GM18907 (cell line): ENCODE data around the gene CHURC1.

Experiments
- ATAC-seq: cut with Tn5 transposase; IDR thresholded peaks from one replicate; pipeline ENCODE4 v1.9.1; 2021; ENCODE audit warnings: mild to moderate bottlenecking, moderate library complexity; ENCODE audit not compliant: unreplicated experiment

The CHURC1 gene

GRCh38 chr14:64914237-64915028 is at the start of gene CHURC1:
CHURC1 (plus strand) TSS chr14:64914455; CDS start chr14:64914496, 41 bp downstream.
- peak; percentile 98 for ATAC-seq

GRCh38 chr14:64865109-64865508 is 49.1 kb upstream of the CHURC1 start:
- no peak for ATAC-seq

GRCh38 chr14:64865992-64866391 is 48.3 kb upstream of the CHURC1 start:
- no peak for ATAC-seq

- no peak for ATAC-seq
Measured at GRCh38 chr14:64867182-64867581, 47.1 kb upstream of the CHURC1 start.

GRCh38 chr14:64868379-64868778 is 45.9 kb upstream of the CHURC1 start:
- no peak for ATAC-seq

- ATAC-seq: no peak
Measured at GRCh38 chr14:64868841-64869240, 45.4 kb upstream of the CHURC1 start.

- no peak for ATAC-seq
Measured at GRCh38 chr14:64870160-64870559, 44.1 kb upstream of the CHURC1 start.

GRCh38 chr14:64871344-64871743 is 42.9 kb upstream of the CHURC1 start:
- ATAC-seq: no peak

GRCh38 chr14:64873506-64874219 is 40.6 kb upstream of the CHURC1 start:
- no peak for ATAC-seq

GRCh38 chr14:64875350-64875749 is 38.9 kb upstream of the CHURC1 start:
- no peak for ATAC-seq

GRCh38 chr14:64877846-64878245 is 36.4 kb upstream of the CHURC1 start:
- ATAC-seq: no peak

- no peak for ATAC-seq
Measured at GRCh38 chr14:64878837-64879634, 35.2 kb upstream of the CHURC1 start.

GRCh38 chr14:64879635-64880220 is 34.5 kb upstream of the CHURC1 start, which contains the start of gene SPTB:
SPTB (minus strand) TSS chr14:64879907; CDS start chr14:64823094, 56,813 bp downstream.
- ATAC-seq: peak; percentile 53

- ATAC-seq: peak; percentile 57
Measured at GRCh38 chr14:64880221-64881121, 33.8 kb upstream of the CHURC1 start.

- no peak for ATAC-seq
Measured at GRCh38 chr14:64885559-64885958, 28.7 kb upstream of the CHURC1 start.

GRCh38 chr14:64889352-64889751 is 24.9 kb upstream of the CHURC1 start:
- ATAC-seq: no peak

- no peak for ATAC-seq
Measured at GRCh38 chr14:64891173-64891838, 22.9 kb upstream of the CHURC1 start.

- no peak for ATAC-seq
Measured at GRCh38 chr14:64891839-64892375, 22.3 kb upstream of the CHURC1 start.

GRCh38 chr14:64899958-64900357 is 14.3 kb upstream of the CHURC1 start:
- ATAC-seq: no peak
